Ectodermal cell (in vitro differentiated cells): ENCODE results near the gene LAMB2.

ENCODE experiments used
- H3K27ac ChIP-seq: 2 replicates; pipeline ENCODE4 v1.7.0; 2013; ENCODE audit warnings: mild to moderate bottlenecking, low read depth, low read length; ENCODE audit not compliant: insufficient read depth, poor library complexity, severe bottlenecking
- H3K27me3 ChIP-seq: 2 replicates; pipeline ENCODE4 v1.7.0; 2013; ENCODE audit warnings: mild to moderate bottlenecking, low read length; ENCODE audit not compliant: insufficient read depth, control insufficient read depth, poor library complexity, severe bottlenecking
- H3K36me3 ChIP-seq: one replicate; pipeline ENCODE4 v1.7.0; 2013; ENCODE audit warnings: low read length; ENCODE audit not compliant: control insufficient read depth, insufficient read depth
- H3K4me1 ChIP-seq: one replicate; pipeline ENCODE4 v1.7.0; 2013; ENCODE audit warnings: low read length; ENCODE audit not compliant: control insufficient read depth, insufficient read depth
- H3K4me3 ChIP-seq: 2 replicates; pipeline ENCODE4 v1.7.0; 2013; ENCODE audit warnings: low read depth, low read length, control low read depth; ENCODE audit not compliant: insufficient read depth
- H3K9me3 ChIP-seq: 2 replicates; pipeline ENCODE4 v1.7.0; 2013; ENCODE audit warnings: mild to moderate bottlenecking, low read length, moderate library complexity; ENCODE audit not compliant: control insufficient read depth
- WGBS, 2 experiments: methylation state at CpG; one replicate each; pipeline ENCODE4 v1.1.7; 2013; ENCODE audit warnings: missing lambda C conversion rate in 2 of 2; 5-methylcytosine and 5-hydroxymethylcytosine counted together

LAMB2 gene

DNA sequence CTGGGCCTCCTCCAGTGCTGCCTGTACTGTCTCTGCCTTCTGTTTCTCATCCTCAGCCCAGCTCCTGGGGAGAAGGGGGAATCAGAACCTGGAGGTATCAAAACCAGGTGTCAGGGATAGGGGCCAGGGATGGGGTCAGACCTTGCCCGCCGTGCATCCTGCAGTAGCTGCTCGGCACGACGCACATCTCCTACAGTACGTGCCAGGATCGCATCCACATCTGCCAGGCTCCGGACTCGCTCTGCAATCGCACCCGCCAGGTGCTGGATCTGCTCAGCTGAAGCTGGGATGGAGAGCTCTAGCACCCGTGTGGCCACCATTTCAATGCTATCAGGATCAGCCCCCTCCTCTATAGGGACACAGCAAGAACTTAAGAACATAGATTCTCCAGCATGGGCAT, 10.8 kb downstream of the LAMB2 start:
- 93 to 96% methylated on average over 12 of the region's 12 CpGs for WGBS, 2 experiments
- Histone ChIP-seq H3K9me3 (no peaks in the 10 kb centered on the region), H3K4me3 (no peak overlapping the region), H3K27ac (no peak overlapping the region), H3K36me3 (peaks cover 28% of the 10 kb centered on the region), H3K4me1 (peaks cover 4% of the 10 kb centered on the region), H3K27me3 (no peaks in the 10 kb centered on the region)

DNA sequence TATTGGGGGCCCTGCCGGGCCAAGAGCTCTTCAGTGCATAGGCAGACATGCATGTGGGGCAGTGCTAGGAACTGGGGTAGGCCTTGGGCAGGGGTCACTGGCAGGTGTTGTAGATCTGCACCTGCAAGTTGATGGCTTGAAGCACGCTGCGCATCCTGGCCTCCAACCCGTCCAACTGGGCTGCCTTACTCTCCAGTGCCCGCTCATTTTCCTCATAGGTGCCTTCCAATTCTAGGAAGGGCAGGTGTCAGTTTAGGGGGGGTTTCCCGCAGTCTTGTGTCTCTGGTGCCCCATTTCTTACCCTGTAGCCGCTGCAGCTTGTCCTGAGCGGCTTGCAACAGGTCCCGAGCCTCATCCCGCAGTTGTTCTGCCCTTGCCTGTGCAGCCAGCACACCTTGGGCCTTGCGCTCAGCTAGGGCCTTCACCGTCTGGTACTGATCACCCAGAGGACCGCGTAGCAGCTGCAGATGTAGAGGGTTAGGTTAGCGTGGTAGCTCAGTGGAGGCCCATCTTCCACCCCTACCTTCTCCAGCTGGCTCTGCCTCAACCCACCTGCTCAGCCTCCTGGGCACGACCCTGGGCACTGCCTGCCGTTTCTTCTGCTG, 11.6 kb downstream of the LAMB2 start:
- peak overlapping the region; percentile 97 for H3K4me3 ChIP-seq
- H3K9me3 ChIP-seq, result no peaks in the 10 kb centered on the region
- H3K36me3 ChIP-seq, result peaks cover 30% of the 10 kb centered on the region
- peaks cover 4% of the 10 kb centered on the region for H3K4me1 ChIP-seq
- peak overlapping the region; percentile 79 for H3K27ac ChIP-seq
- no peaks in the 10 kb centered on the region for H3K27me3 ChIP-seq
- WGBS, 2 experiments, result 87 to 89% methylated on average over 17 of the region's 17 CpGs

DNA sequence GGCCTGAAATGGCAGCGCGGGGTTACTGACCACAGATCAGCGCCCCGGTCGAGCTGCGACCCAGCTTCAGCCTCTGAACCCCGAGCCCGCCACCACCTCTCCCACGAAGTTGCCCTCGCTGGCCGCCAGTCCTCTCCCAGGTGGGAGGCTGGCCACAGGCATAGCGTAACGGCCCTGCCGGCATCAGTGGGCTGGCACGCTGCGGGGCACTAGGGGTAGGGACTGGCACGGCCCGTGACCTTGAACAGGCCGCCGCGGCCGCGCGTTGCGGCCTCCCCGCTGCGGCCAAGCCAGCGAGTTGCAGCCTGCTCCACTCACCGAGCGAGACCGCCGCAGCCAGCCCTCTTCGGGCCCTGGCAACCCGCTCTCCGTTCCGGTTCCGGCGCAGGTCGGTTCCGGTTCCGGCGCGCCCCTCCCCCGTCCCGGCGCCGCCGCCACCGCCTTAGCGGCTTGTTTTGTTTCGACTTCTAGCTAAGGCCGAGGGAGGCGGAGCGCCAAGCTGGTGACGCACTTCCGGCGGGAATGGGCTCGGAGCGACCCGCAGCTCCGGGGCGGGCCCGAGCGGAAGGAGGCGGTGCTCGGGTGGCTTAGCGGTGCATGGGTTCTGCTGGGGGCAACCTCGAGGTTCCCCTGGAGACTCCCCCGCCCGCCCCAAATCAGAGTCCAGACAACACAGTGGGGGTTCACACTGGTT, 12.3 kb downstream of the LAMB2 start, which contains the start of gene USP19:
USP19 (minus strand) TSS at position 386 of the 694 bp plus-strand sequence. CDS start 1,678 bp downstream, outside the sequence.
- WGBS, 2 experiments, result 1% methylated on average over 70 of the region's 70 CpGs
- Histone ChIP-seq H3K36me3 (peaks cover 30% of the 10 kb centered on the region), H3K4me3 (peak within 1 kb of the TSS; percentile 97), H3K27me3 (no peaks in the 10 kb centered on the region), H3K9me3 (no peaks in the 10 kb centered on the region), H3K27ac (peak within 1 kb of the TSS; percentile 93), H3K4me1 (peaks cover 4% of the 10 kb centered on the region)

DNA sequence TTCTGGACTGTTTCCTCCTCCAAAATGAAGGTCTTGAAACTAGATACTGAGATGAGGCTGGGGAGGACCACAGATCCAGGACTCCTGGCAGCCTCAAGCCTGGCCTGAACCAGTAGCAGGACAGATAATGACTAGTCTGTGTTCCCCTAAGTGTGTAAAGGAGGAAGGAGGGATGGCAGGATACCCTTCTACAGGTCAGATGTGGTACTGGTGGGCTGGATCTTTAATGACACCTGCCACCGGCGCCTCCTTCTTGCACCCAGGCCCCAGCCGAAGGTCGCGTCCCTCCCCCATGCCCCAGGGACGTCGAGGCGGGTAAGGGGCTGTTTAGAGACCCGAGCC, 12.8 kb downstream of the LAMB2 start:
- Histone ChIP-seq H3K9me3 (no peaks in the 10 kb centered on the region), H3K4me3 (peak overlapping the region; percentile 97), H3K4me1 (peaks cover 4% of the 10 kb centered on the region), H3K36me3 (peaks cover 34% of the 10 kb centered on the region), H3K27ac (peak overlapping the region; percentile 93), H3K27me3 (no peaks in the 10 kb centered on the region)
- WGBS, 2 experiments, result 1 to 3% methylated on average over 9 of the region's 9 CpGs

DNA sequence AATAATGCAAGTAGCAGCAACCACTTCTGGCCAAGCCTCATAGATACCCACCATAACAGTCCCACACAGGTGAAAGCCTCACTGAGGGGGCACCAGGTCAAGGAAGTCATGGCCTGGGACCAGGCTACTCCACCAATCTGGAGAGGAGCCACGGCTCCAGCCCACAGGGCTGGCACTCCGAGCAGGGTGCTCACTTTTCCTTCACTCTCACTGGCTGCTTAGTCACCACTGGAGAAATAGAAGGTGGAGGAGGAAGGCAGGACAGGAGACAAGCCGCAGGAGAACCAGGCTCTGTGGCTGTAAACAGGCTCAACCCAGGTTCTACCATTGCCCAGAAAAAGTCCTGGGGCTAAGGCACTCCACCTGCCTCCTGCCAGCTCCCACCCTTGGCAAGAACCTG, 13.4 kb downstream of the LAMB2 start:
- Histone ChIP-seq H3K4me1 (peaks cover 4% of the 10 kb centered on the region), H3K9me3 (no peaks in the 10 kb centered on the region), H3K27ac (no peak overlapping the region), H3K4me3 (peak overlapping the region; percentile 97), H3K27me3 (no peaks in the 10 kb centered on the region), H3K36me3 (peaks cover 36% of the 10 kb centered on the region)
- WGBS, 2 experiments, result 91 to 94% methylated on average over 3 of the region's 3 CpGs

DNA sequence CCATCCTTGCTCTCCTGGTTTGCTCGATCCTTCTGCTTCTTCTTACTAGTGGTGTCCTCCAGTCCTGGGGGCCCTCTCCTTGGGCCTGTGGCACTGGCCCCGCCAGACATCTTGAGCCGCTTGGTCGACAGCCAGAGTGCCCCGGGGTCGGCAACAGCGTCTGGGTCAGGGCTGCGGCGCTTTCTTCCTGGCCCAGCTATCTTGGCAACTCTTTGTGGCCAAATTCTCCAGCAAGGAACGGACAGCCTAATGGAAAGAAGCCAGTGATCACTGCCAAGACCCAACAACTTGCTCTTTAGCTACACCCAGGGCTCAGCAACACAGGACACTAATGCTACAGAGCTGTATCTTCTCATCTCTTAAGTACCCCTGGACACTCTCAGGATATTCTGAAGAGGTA, 13.8 kb downstream of the LAMB2 start:
- Histone ChIP-seq H3K4me1 (peaks cover 4% of the 10 kb centered on the region), H3K27me3 (no peaks in the 10 kb centered on the region), H3K9me3 (no peaks in the 10 kb centered on the region), H3K4me3 (no peak overlapping the region), H3K36me3 (peaks cover 36% of the 10 kb centered on the region), H3K27ac (no peak overlapping the region)
- WGBS, 2 experiments, result 95 to 96% methylated on average over 10 of the region's 10 CpGs

DNA sequence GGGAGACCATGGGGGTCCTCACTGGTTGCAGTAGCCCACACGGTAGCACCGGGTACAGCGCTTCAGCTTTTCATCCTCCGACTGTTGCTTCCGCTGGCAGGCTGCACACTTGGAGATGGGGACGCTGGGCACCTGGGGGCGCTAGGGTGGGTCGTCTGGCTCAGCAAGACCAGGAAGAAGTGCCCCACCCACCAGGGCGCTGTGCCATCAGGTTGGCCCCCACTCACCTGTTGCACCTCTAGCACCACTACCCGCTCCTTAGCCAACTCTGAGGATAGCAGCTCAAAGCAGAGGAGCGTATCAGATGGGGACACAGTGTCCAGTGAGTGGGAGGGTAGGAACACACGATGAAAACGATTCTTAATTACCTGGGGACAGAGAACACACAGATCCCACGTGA, 20.6 kb downstream of the LAMB2 start:
- no peak overlapping the region for H3K27ac ChIP-seq
- peaks cover 47% of the 10 kb centered on the region for H3K36me3 ChIP-seq
- 94 to 96% methylated on average over 14 of the region's 14 CpGs for WGBS, 2 experiments
- no peaks in the 10 kb centered on the region for H3K27me3 ChIP-seq
- H3K4me1 ChIP-seq, result no peaks in the 10 kb centered on the region
- no peak overlapping the region for H3K4me3 ChIP-seq
- no peaks in the 10 kb centered on the region for H3K9me3 ChIP-seq

DNA sequence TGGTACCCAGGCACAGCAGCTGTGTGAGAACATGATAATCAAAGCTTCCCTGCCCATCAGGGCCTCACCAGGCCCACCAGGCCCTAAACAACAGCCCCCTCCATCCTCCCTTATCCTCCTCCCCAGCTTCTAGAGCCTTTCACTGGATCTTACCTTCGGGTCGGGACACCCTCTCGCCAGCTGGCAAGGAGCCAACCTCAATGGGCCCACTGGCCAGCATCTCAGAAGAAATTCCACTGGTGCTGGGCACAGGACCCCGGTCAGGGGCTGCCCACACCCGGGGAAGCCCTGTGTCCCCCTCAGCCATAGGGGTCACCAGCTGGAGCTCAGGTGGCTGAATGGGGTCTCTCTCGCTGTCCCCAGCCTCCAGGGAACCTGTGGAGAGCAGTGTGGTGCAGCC, 21.5 kb downstream of the LAMB2 start:
- Histone ChIP-seq H3K4me3 (no peak overlapping the region), H3K27me3 (no peaks in the 10 kb centered on the region), H3K4me1 (no peaks in the 10 kb centered on the region), H3K36me3 (peaks cover 43% of the 10 kb centered on the region), H3K27ac (no peak overlapping the region), H3K9me3 (no peaks in the 10 kb centered on the region)
- 93 to 98% methylated on average over 6 of the region's 6 CpGs for WGBS, 2 experiments

DNA sequence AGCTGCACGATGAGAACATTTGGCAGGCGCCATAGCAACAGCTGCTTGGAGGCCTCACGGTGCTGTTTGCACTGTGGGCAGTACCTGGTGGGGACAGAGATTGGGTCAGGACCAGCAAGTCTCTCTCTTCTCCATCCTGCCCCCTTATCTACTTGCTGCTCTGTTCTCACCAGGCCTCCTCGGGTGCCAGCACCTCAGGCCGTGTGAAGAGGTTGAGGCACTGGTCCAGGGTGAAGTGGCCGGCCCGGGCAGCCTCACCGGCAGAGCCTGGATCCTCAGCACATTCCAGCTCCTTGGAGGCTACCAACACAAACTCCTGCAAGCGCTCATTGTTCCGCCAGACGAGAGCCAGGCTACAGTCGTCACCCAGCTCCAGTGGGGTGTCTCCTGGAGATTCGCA, 22.1 kb downstream of the LAMB2 start:
- Histone ChIP-seq H3K27me3 (no peaks in the 10 kb centered on the region), H3K27ac (no peak overlapping the region), H3K36me3 (peaks cover 43% of the 10 kb centered on the region), H3K4me1 (peaks cover 4% of the 10 kb centered on the region), H3K9me3 (no peaks in the 10 kb centered on the region), H3K4me3 (no peak overlapping the region)
- 94% methylated on average over 13 of the region's 13 CpGs for WGBS, 2 experiments

DNA sequence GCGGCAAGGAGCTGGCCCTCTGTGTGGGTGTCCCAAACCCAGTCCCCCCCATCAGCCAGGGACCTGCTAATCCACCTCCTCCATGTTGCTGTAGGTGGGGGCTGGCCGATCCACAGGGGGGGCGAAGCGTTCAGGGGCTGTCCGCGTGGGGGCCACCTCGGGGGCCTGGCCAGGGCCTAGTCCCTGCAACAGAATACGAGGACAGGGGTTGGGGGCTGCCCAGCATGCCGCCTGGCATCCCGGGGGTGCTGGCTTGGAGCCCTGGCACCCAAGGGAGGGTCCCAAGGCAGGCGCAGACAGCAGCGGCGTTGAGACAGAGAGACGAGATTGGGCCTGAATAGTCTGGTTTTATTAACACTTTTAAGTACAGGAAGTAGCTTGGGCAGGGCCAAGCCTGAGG, 24.5 kb downstream of the LAMB2 start:
- Histone ChIP-seq H3K9me3 (no peaks in the 10 kb centered on the region), H3K36me3 (peaks cover 29% of the 10 kb centered on the region), H3K4me3 (no peak overlapping the region), H3K4me1 (peaks cover 13% of the 10 kb centered on the region), H3K27me3 (no peaks in the 10 kb centered on the region), H3K27ac (no peak overlapping the region)
- 93 to 95% methylated on average over 14 of the region's 14 CpGs for WGBS, 2 experiments
